HG02852 (cell line): ENCODE results near the gene ZNF140.

Experiments used
- ATAC-seq: cut with Tn5 transposase; IDR thresholded peaks from one replicate; pipeline ENCODE4 v1.9.1; 2021; ENCODE audit warnings: mild to moderate bottlenecking, moderate library complexity; ENCODE audit not compliant: unreplicated experiment

Gene ZNF140

DNA sequence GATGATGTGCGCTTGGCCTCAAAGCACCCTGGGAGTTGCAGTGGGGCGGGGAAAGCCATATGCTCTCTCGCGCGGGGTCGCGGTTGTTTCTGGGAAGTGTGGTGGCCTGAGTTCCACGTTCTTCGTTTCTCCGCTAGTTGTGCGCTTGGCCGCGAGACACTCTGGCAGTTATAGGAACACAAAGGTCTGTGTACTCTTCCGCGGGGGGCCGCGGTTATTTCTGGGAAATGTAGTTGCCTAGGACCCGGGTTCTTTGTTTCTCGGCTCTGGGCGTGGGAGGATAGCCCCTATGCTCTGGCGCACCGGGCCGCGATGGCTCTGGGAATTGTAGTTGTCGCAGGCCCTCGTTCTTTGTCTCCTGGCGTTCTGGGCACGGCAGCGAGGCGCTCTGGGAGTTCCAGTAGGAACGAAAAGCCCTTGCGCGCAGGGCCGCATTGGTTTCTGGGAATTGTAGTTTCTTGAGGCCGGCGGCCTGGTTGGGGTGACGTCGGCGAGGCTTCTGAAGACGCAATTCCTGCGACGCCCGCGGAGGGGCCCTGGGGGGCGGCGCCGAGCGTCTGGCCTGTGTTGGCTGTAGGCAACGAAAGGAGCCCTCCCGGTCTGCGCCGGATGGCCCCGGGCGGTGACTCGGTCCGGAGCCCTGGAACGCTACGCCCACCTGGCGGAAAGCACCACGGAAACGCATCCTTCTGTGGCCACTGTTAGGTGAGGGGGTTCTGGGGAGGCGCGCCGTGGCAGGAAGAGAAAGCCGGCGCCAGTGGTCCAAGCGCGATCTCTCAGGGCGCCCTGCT is at the start of gene ZNF140:
Gene ZNF140, plus strand, starts transcription at position 556 of the 791 bp plus-strand sequence. CDS start 398 bp downstream, outside the sequence.
- ATAC-seq: peak; percentile 73

GRCh38 chr12:133037207-133038005 is 43.3 kb upstream of the ZNF140 start, which contains the start of gene ZNF84:
ZNF84 (plus strand) TSS chr12:133037509; CDS start chr12:133041468, 3,959 bp downstream.
- ATAC-seq: peak; percentile 93

DNA sequence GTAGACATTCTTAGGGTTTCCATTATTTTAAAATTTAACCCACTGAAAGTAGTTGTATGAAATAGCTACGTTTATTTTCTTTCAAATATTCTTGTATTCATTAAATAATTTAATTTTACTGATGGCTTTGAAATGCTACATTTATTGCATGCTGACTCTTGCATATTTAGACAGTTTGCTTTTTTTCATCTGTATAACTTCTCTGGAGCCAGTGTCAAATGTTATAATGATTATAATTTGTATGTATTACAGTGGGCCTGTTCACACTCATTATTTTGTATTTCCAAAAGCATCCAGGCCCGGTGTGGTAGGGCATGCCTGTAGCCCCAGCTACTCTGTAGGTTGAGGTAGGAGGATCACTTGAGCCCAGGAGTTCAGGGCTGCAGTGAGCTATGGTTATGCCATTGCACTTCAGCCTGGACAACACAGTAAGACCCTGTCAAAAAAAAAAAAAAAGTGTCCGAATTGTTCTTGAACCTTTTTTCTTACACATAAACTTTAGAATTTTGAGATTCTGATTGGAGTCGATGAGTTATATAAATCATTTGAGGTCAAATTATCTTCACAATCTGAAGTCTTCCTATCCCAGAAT is 42.5 kb upstream of the ZNF140 start:
- ATAC-seq: no peak

GRCh38 chr12:133046698-133047097 is 34.0 kb upstream of the ZNF140 start:
- ATAC-seq: no peak

GRCh38 chr12:133057446-133057845 is 23.3 kb upstream of the ZNF140 start:
- no peak for ATAC-seq

GRCh38 chr12:133058203-133059113 is 22.3 kb upstream of the ZNF140 start:
- no peak for ATAC-seq

DNA sequence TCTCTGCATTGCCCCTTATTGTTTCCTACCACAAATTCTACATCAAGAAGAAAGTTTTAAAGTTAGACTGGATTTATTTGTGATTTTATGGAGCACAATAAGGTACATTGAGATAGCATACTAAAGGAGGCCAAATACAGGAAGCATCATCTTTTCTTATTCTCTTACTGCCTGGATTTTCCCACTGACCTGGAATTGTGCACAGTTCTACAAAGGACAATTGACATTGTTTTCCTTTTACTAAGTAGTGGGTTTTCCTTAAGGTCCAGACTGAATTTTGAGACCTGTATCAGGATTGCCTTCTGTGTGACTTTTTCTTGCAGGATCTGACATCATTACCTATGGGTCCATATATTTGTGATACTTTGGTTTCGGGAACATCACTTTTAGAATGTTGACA is 18.8 kb upstream of the ZNF140 start:
- no peak for ATAC-seq

DNA sequence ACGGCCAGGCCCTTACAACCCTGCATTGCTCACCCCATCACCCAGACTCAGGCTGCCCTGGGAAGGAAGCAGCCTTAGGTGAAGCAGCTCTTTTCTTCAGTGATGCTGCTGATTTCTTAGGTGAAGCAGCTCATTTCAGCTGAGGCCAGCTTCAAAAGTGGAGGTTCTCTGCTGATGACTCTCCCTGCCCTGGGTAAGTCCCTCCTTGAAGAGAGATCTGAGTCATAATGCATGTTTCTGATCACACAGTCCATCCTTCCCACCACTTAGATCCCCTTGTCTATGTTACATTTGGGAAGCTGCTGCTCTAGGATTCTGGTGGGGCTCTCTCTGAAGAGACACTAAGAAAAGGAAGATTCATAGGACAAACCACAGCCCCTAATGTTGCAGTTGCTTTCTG is 17.2 kb upstream of the ZNF140 start:
- no peak for ATAC-seq

DNA sequence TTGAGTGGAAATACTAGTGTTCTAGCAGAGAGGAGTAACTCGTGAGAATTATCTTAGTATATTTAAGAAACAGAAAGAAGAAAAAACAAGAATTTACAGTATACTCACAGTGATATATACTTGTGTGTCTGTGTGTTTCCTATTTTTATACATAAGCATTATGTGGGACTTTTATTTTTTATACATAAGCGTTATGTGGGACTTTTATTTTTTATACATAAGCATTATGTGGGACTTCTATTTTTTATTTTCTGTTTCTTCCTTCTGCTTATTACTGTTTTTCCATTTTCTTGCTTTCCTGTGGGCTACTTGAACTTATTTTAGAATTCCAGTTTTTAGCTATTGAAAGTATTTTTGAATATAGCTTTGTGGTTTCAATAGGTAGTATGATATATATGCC is 6.9 kb upstream of the ZNF140 start:
- no peak for ATAC-seq

DNA sequence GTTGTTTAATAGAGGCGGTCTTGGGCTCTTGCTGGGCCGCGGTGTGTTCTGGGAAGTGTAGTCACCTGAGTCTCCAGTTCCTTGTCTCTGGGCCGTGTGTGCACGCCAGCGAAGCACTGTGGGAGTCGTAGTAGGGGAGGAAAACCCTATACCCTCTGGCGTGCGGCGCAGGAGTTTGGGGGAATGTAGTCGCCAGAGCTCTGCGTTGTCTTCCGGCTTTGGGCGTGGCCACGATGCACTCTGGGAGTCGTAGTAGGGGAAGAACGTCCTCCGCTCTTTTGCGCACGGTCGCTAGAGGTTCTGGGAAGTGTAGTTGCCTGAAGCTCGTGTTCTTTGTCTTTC is 726 bp upstream of the ZNF140 start:
- peak; percentile 78 for ATAC-seq

DNA sequence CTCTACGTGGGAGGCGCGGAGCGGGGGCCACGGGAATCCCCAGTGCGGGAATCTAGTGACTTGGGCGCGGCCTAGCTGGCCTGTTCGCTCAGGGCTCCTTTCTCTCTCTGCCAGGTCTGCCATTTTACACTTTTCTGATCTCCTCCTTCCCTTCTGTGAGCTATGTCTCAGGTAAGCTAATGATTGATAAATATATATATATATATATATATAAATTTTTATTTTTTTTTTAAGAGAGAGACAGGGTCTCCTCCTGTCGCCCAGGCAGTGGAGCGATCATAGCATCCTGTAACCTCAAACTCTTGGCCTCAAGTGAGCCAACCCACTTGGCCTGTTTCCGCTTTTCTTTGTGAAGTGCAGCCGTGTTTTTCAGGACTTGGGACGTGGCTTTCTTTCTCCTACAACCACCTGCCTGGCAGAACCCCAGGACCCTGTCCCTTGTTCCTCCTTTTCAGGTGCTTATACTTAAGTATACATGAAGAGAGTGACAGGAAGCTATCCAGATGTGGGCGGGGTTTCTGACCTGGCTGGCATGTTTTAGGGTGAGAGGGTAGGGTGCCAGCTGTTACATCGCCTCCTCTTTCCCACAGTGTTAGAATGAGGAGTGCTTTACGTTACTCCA is 547 bp downstream of the ZNF140 start:
- no peak for ATAC-seq

GRCh38 chr12:133083345-133083744 is 2.6 kb downstream of the ZNF140 start:
- no peak for ATAC-seq

DNA sequence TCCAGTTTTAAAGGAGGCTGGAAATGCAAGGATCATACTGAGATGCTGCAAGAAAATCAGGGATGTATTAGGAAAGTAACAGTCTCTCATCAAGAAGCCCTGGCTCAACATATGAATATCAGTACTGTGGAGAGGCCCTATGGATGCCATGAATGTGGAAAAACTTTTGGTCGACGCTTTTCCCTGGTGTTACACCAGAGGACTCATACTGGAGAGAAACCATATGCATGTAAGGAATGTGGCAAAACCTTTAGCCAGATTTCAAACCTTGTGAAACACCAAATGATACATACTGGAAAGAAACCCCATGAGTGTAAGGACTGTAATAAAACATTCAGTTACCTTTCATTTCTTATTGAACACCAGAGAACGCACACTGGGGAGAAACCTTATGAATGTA is 24.9 kb downstream of the ZNF140 start:
- no peak for ATAC-seq

DNA sequence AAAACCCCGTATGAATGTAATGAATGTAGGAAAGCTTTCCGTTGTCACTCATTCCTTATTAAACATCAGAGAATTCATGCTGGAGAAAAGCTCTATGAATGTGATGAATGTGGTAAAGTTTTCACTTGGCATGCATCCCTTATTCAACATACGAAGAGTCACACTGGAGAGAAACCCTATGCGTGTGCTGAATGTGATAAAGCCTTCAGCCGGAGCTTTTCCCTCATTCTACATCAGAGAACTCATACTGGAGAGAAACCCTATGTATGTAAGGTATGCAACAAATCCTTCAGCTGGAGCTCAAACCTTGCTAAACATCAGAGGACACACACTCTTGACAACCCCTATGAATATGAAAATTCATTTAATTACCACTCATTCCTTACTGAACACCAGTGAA is 25.5 kb downstream of the ZNF140 start:
- ATAC-seq: no peak

DNA sequence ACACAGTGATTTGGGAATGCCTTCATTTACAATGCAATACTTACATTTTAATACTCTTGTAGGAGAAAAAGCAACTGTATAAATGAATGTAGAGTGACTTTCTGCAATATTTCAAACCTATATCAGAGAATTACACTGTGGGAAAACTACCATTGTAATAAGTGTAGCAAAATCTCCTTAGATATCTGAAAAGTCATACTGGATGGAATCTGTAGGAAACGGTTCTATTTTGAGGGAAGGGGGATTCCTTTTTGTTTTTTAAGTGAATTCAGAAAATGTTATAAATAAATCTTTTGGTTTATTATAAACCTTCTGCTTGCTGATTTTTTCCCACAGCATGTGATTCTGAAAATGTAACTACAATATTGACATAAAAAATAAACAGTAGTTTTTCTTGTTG is 26.4 kb downstream of the ZNF140 start:
- no peak for ATAC-seq

DNA sequence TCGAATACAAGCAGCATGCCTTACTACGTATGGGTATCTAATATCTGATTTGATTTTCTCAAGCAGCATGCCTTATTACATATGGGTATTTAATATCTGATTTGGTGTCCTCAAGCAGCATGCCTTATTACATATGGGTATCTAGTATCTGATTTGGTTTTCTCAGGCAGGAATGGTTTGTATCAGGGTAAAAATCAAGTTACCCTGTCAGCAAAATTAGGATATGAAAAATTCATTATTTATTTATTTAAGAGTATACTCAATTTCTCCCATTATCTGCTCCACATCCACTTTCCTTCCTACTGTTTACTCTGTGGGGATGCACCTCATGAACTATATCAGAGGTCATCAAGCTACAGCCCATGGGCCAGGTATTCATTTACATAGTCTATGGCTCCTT is 27.4 kb downstream of the ZNF140 start:
- ATAC-seq: no peak

DNA sequence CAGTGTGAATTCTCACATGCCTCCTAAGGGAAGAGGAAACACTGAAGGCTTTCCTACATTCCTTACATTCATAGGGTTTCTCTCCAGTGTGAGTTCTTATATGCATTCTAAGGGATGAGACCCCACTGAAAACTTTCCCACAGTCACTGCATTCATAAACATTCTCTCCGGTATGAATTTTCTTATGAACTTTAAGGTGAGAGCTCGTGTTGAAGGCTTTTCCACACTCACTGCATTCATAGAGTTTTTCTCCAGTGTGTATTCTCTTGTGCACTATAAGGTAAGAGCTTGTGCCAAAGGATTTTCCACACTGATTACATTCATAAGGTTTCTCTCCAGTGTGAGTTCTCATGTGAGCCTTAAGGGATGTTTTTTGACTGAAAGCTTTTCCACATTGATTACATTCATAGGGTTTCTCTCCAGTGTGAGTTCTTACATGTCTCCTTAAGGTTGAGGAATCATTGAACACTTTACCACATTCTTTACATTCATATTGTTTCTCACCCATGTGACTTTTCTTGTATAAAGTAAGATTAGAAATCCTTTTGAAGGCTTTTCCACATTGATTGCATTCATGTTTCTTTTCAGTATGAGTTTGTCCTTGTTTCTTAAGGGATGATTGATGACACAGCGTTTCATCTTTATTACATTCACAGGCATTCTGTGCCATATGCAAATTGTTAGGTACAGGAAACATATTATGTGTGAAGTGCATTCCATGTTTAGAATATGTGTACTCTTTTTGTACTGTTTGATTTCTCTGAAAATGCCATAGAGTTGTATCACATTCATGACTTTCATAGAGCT is 39.9 kb downstream of the ZNF140 start:
- no peak for ATAC-seq

DNA sequence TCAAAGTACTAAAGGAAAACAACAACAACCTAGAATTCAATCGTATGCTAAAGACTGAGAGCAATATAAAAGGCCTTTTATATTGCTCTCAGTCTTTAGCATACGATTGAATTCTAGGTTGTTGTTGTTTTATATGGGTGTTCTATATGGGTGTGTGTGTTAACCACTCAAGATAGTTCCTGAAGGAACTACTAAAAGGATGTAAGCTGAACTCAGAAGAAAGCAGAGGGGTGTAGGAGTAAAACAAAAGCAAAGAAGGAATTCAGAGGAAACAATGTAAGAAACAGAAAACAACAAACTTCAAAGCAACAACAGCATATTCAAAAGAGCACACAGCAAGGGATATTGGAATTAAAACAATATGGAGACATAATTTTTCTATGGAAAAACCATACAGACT is 44.0 kb downstream of the ZNF140 start:
- ATAC-seq: no peak

DNA sequence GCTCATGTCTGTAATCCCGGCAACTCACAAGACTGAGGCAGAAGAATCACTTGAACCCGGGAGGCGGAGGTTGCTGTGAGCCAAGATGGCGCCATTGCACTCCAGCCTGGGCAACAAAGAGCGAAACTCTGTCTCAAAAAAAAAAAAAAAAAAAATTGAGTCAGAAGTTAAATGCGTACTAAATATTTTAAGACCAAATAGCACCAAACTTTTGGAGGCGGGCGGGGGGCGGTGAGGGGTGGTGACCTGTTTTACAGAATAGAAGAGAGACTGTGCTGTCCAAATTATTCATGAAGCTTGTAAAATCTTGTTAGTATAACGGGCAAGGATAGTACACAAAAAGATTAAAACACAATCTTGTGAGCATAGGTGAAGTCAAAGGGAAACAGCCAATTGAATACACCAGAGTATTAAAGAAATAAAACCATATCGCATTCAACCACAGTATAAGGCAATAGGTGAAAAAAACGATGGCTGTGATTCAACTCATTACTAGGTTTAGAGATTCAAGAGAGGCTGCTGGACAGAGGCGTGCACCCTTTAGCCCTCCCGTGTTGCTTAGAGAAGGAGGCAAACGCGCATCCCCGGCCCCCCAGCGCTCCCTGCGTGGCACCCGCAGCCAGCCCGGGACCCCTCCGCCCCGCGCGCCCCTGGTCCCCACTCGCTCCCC is 48.8 kb downstream of the ZNF140 start:
- ATAC-seq: peak; percentile 1
